GM19463 (cell line): ENCODE data around the gene HSD17B4.
A peak's percentile ranks its signal among the peaks of the same experiment; 100 is the strongest.
"Not testable (repeated sequence)": the region's sequence is repeated elsewhere in the genome, so short reads cannot be mapped to it uniquely, and the experiment has no call there.

Experiments
- ATAC-seq: cut with Tn5 transposase; IDR thresholded peaks from one replicate; pipeline ENCODE4 v1.9.1; 2021; ENCODE audit warnings: mild to moderate bottlenecking, moderate library complexity; ENCODE audit not compliant: unreplicated experiment

HSD17B4 gene

GRCh38 chr5:119432674-119433237, 19.5 kb upstream of the HSD17B4 start:
- ATAC-seq: not testable (repeated sequence)

DNA sequence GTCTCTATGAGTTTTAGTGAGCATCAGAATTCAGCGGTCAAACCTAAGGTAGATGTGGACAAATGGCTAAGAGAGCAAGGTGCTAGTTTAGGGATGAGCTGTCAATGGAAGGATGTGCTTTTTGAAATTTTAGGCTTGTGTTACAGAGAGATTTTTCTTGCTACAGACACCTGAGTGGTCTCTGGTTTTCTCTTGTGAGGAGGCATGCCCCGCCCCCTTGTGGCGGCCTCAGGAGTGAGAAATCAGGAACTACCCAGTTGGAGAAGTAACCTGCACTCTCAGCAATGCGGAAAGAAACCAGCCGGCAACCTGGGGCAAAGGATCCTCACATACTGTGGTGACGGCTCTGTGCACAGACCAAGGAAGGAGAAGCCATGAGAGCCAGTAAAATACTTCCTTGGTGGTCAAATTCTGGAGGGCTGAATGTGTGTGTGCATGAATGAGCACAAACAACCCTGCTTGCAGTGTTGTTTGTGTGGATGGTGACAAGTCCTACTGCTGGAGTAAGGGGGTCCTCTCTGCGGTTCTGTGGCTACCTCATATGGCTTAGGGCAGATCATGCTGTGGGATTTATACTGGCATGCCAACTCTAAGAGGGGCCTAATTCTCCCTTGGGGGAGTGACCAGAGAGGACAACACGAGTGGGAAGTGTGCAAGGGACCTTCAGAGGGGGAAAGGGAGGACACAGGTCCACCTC, 16.7 kb upstream of the HSD17B4 start:
- peak; percentile 52 for ATAC-seq

- not testable (repeated sequence) for ATAC-seq
Measured at GRCh38 chr5:119437785-119438586, 14.3 kb upstream of the HSD17B4 start.

- ATAC-seq: not testable (repeated sequence)
Measured at GRCh38 chr5:119438587-119438917, 13.7 kb upstream of the HSD17B4 start.

GRCh38 chr5:119439140-119439631, 13.1 kb upstream of the HSD17B4 start:
- peak; percentile 60 for ATAC-seq

DNA sequence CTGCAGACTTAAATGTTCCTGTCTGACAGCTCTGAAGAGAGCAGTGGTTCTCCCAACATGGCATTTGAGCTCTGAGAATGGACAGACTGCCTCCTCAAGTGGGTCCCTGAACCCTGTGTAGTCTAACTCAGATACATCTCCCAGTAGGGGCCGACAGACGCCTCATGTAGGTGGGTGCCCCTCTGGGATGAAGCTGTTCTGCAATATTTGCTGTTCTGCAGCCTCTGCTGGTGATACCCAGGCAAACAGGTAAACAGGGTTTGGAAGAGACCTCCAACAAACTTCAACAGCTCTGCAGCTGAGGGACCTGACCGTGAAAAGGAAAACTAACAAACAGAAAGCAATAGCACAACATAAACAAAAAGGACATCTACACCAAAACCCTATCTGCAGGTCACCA, 12.7 kb upstream of the HSD17B4 start:
- peak; percentile 17 for ATAC-seq

DNA sequence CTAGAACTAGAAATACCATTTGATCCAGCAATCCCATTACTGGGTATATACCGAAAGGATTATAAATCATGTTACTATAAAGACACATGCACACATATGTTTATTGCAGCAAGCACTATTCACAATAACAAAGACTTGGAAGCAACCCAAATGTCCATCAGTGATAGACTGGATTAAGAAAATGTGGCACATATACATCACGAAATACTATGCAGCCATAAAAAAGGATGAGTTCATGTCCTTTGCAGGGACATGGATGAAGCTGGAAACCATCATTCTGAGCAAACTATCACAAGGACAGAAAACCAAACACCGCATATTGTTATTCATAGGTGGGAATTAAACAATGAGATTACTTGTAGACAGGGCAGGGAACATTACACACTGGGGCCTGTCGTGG, 7.7 kb upstream of the HSD17B4 start:
- not testable (repeated sequence) for ATAC-seq

GRCh38 chr5:119445544-119445943, 6.8 kb upstream of the HSD17B4 start:
- ATAC-seq: no peak

GRCh38 chr5:119449882-119450281, 2.4 kb upstream of the HSD17B4 start:
- no peak for ATAC-seq

DNA sequence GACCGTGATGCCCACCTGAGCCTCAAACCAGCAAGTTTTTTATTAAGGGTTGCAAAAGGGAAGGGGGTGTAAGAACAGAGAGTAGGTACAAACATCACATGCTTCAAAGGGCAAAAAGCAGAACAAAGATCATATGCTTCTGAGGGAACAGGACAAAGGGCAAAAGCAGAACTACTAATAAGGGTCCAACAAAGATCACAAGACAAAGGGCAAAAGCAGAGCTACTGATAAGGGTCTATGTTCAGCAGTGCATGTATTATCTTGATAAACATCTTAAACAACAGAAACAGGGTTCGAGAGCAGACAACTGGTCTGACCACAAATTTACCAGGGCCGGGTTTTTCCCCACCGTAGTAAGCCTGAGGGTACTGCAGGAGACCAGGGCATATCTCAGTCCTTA, 1.7 kb upstream of the HSD17B4 start:
- ATAC-seq: not testable (repeated sequence)

- no peak for ATAC-seq
Measured at GRCh38 chr5:119451561-119451960, 736 bp upstream of the HSD17B4 start.

DNA sequence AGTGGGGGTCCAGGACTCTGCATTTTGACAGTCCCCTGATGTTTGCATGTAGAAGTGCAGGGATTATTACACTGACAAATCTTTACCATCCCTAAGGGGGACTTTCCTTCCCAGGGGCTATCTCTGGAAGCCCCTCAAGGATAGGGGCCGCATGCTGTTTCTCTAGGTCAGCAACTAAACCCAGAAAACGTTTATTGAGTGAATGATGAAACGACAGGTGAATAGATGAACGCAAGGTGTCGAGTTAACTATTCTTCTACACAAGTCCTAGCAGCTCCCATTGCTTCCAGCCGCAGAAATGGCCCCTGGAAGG, 281 bp upstream of the HSD17B4 start:
- peak; percentile 0 for ATAC-seq

- peak; percentile 3 for ATAC-seq
Measured at GRCh38 chr5:119453040-119453373, 710 bp downstream of the HSD17B4 start.

DNA sequence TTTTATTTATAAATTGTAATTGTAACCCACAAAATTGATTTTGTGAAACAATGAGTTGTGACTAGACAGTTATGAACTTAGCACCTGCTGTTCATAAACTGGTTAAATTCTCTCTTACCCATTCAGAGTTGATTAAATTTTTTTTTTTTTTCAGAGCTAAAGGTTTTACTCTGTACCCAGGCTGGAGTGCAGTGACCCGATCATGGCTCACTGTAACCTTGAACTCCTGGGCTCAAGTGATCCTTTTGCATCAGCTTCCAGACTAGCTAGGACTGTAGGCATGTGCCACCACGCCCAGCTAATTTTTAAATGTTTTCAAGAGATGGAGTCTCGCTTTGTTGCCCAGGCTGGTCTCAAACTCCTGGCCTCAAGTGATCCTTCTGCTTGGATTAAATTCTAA, 1.9 kb downstream of the HSD17B4 start:
- ATAC-seq: no peak

- no peak for ATAC-seq
Measured at GRCh38 chr5:119458911-119459632, 6.8 kb downstream of the HSD17B4 start.

GRCh38 chr5:119465640-119466039, 13.3 kb downstream of the HSD17B4 start:
- ATAC-seq: no peak

DNA sequence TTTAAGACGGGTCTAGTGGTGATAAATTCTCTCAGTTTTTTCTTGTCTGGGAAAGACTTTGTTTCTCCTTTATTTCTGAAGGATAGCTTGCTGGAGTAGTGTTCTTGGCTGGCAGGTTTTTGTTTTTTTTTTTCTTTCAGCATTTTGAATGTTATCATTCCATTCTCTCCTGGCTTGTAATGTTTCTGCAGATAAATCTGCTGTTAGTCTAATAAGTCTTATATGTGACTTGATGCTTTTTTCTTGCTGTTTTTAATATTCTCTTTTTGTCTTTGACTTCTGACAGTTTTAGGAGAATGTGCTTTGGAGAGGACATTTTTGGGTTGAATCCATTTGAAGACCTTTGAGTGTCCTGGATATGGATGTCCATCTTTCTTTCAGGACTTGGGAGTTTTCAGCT, 16.0 kb downstream of the HSD17B4 start:
- ATAC-seq: no peak

- ATAC-seq: peak; percentile 86
Measured at GRCh38 chr5:119470105-119470763, 17.9 kb downstream of the HSD17B4 start.

GRCh38 chr5:119470851-119471451, 18.7 kb downstream of the HSD17B4 start:
- peak; percentile 25 for ATAC-seq

DNA sequence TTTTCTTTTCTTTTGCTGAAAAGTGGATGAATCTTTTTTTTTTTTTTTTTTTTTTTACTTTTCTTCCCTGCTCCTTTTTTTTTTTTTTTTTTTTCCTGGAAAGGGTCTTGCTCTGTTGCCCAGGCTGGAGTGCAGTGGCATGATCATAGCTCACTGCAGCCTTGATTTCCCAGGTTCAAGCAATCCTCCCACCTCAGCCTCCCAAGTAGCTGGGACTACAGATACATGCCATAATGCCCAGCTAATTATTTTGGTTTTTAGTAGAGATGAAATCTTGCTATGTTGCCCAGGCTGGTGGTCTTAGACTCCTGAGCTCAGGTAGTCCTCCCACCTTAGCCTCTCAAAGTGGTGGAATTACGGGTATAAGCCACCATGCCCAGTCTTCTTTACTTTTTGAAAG, 20.9 kb downstream of the HSD17B4 start:
- ATAC-seq: no peak

- no peak for ATAC-seq
Measured at GRCh38 chr5:119476341-119476740, 24.0 kb downstream of the HSD17B4 start.
